GM23338 (cell line): ENCODE results near the gene CXADR. TPM values are rescaled to one million over a fixed set of nuclear protein-coding genes. Genes with fewer than 3 reads are reported as not detected.

ENCODE experiments used
- ATAC-seq: fragments of 200-7000 bp; cut with Tn5 transposase; 3 replicates; pipeline ENCODE4 v1.9.1; 2020
- DNase-seq: peaks from one replicate; pipeline ENCODE4 v3.0.0-alpha.2; 2015; ENCODE audit warnings: low spot score
- H2AFZ ChIP-seq: fragments of 200-600 bp; sonication (generic); 2 replicates; pipeline ENCODE4 v1.8.0; 2016; ENCODE audit warnings: antibody characterized with exemption, mild to moderate bottlenecking, moderate library complexity
- H3F3A ChIP-seq: fragments of 200-600 bp; sonication (generic); replicated peaks from 2 replicates; pipeline ENCODE4 v1.8.0; 2017; ENCODE audit warnings: antibody characterized with exemption, mixed run types, low read depth
- H3K27ac ChIP-seq: fragments of 200-600 bp; sonication (generic); 2 replicates; pipeline ENCODE4 v1.6.1; 2016; ENCODE audit warnings: low read depth
- H3K27me3 ChIP-seq: fragments of 200-600 bp; sonication (generic); 2 replicates; pipeline ENCODE4 v1.8.0; 2016; ENCODE audit warnings: mild to moderate bottlenecking, mixed run types, moderate library complexity; ENCODE audit not compliant: insufficient read depth
- H3K36me3 ChIP-seq: fragments of 200-600 bp; sonication (generic); 2 replicates; pipeline ENCODE4 v1.8.0; 2016; ENCODE audit warnings: mild to moderate bottlenecking; ENCODE audit not compliant: insufficient read depth
- H3K4me1 ChIP-seq: fragments of 200-600 bp; sonication (generic); 2 replicates; pipeline ENCODE4 v1.8.0; 2016; ENCODE audit warnings: mild to moderate bottlenecking, moderate library complexity; ENCODE audit not compliant: insufficient read depth
- H3K4me2 ChIP-seq: fragments of 200-600 bp; sonication (generic); 2 replicates; pipeline ENCODE4 v1.7.1; 2017; ENCODE audit warnings: mixed run types
- H3K4me3 ChIP-seq: fragments of 200-600 bp; sonication (generic); 2 replicates; pipeline ENCODE4 v1.6.1; 2016; ENCODE audit warnings: mixed run types
- H3K79me2 ChIP-seq: fragments of 200-600 bp; sonication (generic); replicated peaks from 2 replicates; pipeline ENCODE4 v1.8.0; 2017; ENCODE audit warnings: mild to moderate bottlenecking; ENCODE audit not compliant: insufficient read depth
- H3K9me2 ChIP-seq: fragments of 200-600 bp; sonication (generic); 2 replicates; pipeline ENCODE4 v1.8.0; 2017; ENCODE audit not compliant: insufficient read depth
- H4K20me1 ChIP-seq: fragments of 200-600 bp; sonication (generic); replicated peaks from 2 replicates; pipeline ENCODE4 v1.8.0; 2017; ENCODE audit warnings: mild to moderate bottlenecking; ENCODE audit not compliant: insufficient read depth
- H3K27ac Mint-ChIP-seq: 2 replicates; pipeline ENCODE4 v1.8.0; 2020; ENCODE audit warnings: inconsistent platforms, mild to moderate bottlenecking, moderate library complexity, mixed read lengths
- H3K27me3 Mint-ChIP-seq: 3 replicates; pipeline ENCODE4 v1.8.0; 2022; ENCODE audit warnings: low read depth, mild to moderate bottlenecking, moderate library complexity, mixed read lengths, inconsistent platforms; ENCODE audit not compliant: insufficient read depth, poor library complexity
- H3K36me3 Mint-ChIP-seq: 3 replicates; pipeline ENCODE4 v1.8.0; 2021; ENCODE audit warnings: low read depth, mild to moderate bottlenecking, inconsistent platforms, moderate library complexity, mixed read lengths
- H3K4me1 Mint-ChIP-seq: 3 replicates; pipeline ENCODE4 v1.8.0; 2020; ENCODE audit warnings: mild to moderate bottlenecking, inconsistent platforms, mixed read lengths
- H3K4me3 Mint-ChIP-seq: 3 replicates; pipeline ENCODE4 v1.8.0; 2021; ENCODE audit warnings: moderate library complexity, mild to moderate bottlenecking, inconsistent platforms, mixed read lengths
- H3K9me3 Mint-ChIP-seq: 3 replicates; pipeline ENCODE4 v1.8.0; 2020; ENCODE audit warnings: moderate library complexity, mild to moderate bottlenecking, inconsistent platforms, mixed read lengths
- CTCF ChIP-seq, 2 experiments: fragments of 200-600 bp in 1 of 2; sonication (generic) in 1 of 2; conservative IDR thresholded peaks; 2 replicates each; pipeline versions ENCODE4 v1.5.1 to v1.6.1; 2016 to 2017; ENCODE audit warnings: antibody characterized with exemption in 2 of 2, low read depth in 2 of 2, mild to moderate bottlenecking in 2 of 2, moderate library complexity in 1 of 2
- EZH2 ChIP-seq: fragments of 200-600 bp; sonication (generic); IDR thresholded peaks from one replicate; pipeline ENCODE4 v1.8.0; 2017; ENCODE audit warnings: antibody characterized with exemption, mild to moderate bottlenecking, low read depth; ENCODE audit not compliant: unreplicated experiment
- JUNB ChIP-seq: IDR thresholded peaks from one replicate; pipeline ENCODE4 v1.6.1; 2016; ENCODE audit warnings: antibody characterized with exemption; ENCODE audit not compliant: unreplicated experiment
- POLR2AphosphoS5 ChIP-seq: IDR thresholded peaks from 2 replicates; pipeline ENCODE4 v1.6.1; 2016; ENCODE audit warnings: antibody characterized with exemption, low read depth
- REST ChIP-seq: IDR thresholded peaks from one replicate; pipeline ENCODE4 v1.6.1; 2018; ENCODE audit warnings: antibody characterized with exemption; ENCODE audit not compliant: unreplicated experiment
- STAT1 ChIP-seq: IDR thresholded peaks from one replicate; pipeline ENCODE4 v1.6.1; 2016; ENCODE audit warnings: antibody characterized with exemption; ENCODE audit not compliant: unreplicated experiment
- ZNF331 ChIP-seq: fragments of 250-450 bp; sonication (Bioruptor Pico); IDR thresholded peaks from 2 replicates; pipeline ENCODE4 v1.5.0; 2020; ENCODE audit warnings: low read depth, mild to moderate bottlenecking, moderate library complexity
- ZNF462 ChIP-seq: fragments of 250-450 bp; sonication (Bioruptor Pico); IDR thresholded peaks from 2 replicates; pipeline ENCODE4 v1.5.0; 2020; ENCODE audit warnings: mild to moderate bottlenecking, moderate library complexity
- polyA plus RNA-seq: library from polyadenylated mRNA; unstranded; fragments of >200 nt; fragmentation: Nextera tagmentation; extraction: Ambion mirVana; gene quantifications from 2 replicates; pipeline ENCODE4 v1.2.1, GENCODE V29; 2016
- total RNA-seq: library from RNA; depleted of rRNA; stranded (reverse); fragments of >200 nt; shearing (Covaris generic); gene quantifications from 2 replicates; pipeline ENCODE4 v1.2.3, GENCODE V29; 2014

CXADR gene
- total and polyA plus RNA-seq, 2 experiments from 2014 or later, result 126 to 207 TPM

GRCh38 chr21:17552410-17552809 lies 39.6 kb downstream of the CXADR start (continued):
- no peak for TF ChIP-seq JUNB
- no peak for TF ChIP-seq CTCF (conservative IDR thresholded peaks at IDR 0.05; ENCODE audit: low read depth in 2 of 2)
- TF ChIP-seq ZNF331 (CRISPR knock-in tag), result no peak
- no peak for TF ChIP-seq ZNF462

- no peak for TF ChIP-seq JUNB
- no peak for TF ChIP-seq CTCF (conservative IDR thresholded peaks at IDR 0.05; ENCODE audit: low read depth in 2 of 2)
- no peak for TF ChIP-seq POLR2AphosphoS5
- no peak for TF ChIP-seq EZH2
- TF ChIP-seq REST, result no peak
- TF ChIP-seq STAT1, result no peak
- H3K36me3 ChIP-seq, result peaks cover 10% of the 10 kb centered on the region
- DNase-seq (no peak), ATAC-seq (peak; percentile 41; the same call in 2 of the 3 replicates)
- Mint-ChIP-seq H3K27ac (no peak overlapping the region), H3K9me3 (no peaks in the 10 kb centered on the region), H3K4me1 (peaks cover 8% of the 10 kb centered on the region; the same call in 2 of the 3 replicates), H3K27me3 (peaks cover 2% of the 10 kb centered on the region), H3K4me3 (no peak overlapping the region), H3K36me3 (peaks cover 61% of the 10 kb centered on the region)
- no peak overlapping the region for H3K4me3 ChIP-seq
- H3K27ac ChIP-seq, result peak overlapping the region; percentile 68; the same call in 1 of the 2 replicates
- H2AFZ ChIP-seq, result no peak overlapping the region
- no peaks in the 10 kb centered on the region for H3K27me3 ChIP-seq
- no peaks in the 10 kb centered on the region for H3F3A ChIP-seq
- no peaks in the 10 kb centered on the region for H3K9me2 ChIP-seq
- H3K79me2 ChIP-seq, result peaks cover 91% of the 10 kb centered on the region
- H3K4me1 ChIP-seq, result no peaks in the 10 kb centered on the region
- H3K4me2 ChIP-seq, result no peak overlapping the region
- peaks cover 25% of the 10 kb centered on the region for H4K20me1 ChIP-seq
These were observed 41.3 kb downstream of the CXADR start for GRCh38 chr21:17554120-17554519.
